ENCODE results near the gene ZNF665.

DNA sequence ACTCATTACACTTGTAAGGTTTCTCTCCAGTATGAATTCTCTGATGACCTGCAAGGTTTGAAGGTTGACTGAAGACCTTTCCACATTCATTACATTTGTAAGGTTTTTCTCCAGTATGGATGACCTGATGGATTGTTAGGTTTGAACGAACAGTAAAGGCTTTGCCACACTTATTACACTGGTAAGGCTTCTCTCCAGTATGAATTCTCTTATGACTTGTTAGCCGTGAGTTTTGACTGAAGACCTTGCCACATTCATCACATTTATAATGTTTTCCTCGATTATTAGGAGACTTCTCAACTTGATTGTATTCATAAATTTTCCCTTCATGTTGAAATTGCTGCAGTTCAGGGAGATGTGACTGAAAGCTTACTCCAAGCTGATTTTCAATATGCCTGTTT is 27.5 kb downstream of the ZNF665 start:
- no peak for TF ChIP-seq PAX5 (IDR thresholded peaks at IDR 0.05; ENCODE audit: insufficient read depth, low read length, severe bottlenecking)
- no peak for TF ChIP-seq POLR2A (IDR thresholded peaks at IDR 0.05; ENCODE audit: low read depth, low read length)
- TF ChIP-seq SPI1 (IDR thresholded peaks at IDR 0.05; ENCODE audit: low read depth, low read length), result no peak
- no peak for TF ChIP-seq TAF1 (IDR thresholded peaks at IDR 0.05; ENCODE audit: low read depth, low read length)
- TF ChIP-seq POLR2AphosphoS5 (IDR thresholded peaks at IDR 0.05; ENCODE audit: low read depth, low read length), result no peak
- TF ChIP-seq POU2F2 (IDR thresholded peaks at IDR 0.05; ENCODE audit: low read depth, low read length), result no peak

Measured in GM12891 (cell line).